Prostate gland (tissue), 2 donors: ENCODE measurements around the gene TET3. TPM values are rescaled to one million over a fixed set of nuclear protein-coding genes. Genes with fewer than 3 reads are reported as not detected.

Experiments used
- DNase-seq: peaks from one replicate; pipeline ENCODE4 v3.0.0-alpha.2; 2019; ENCODE audit warnings: low spot score
- H3K27ac ChIP-seq, 2 donors: fragments of 200-600 bp; sonication (generic); 2 replicates each; pipeline ENCODE4 v1.5.1; 2017 to 2019
- H3K27me3 ChIP-seq: fragments of 200-600 bp; sonication (generic); replicated peaks from 2 replicates; pipeline ENCODE4 v1.5.1; 2019; ENCODE audit not compliant: insufficient read depth
- H3K36me3 ChIP-seq, 2 donors: fragments of 200-600 bp; sonication (generic); 1 replicate in 1 of 2; 2 replicates in 1 of 2; pipeline versions ENCODE4 v1.5.1 to v1.8.1; 2017 to 2019
- H3K4me1 ChIP-seq: fragments of 200-600 bp; sonication (generic); replicated peaks from 2 replicates; pipeline ENCODE4 v1.5.1; 2019
- H3K4me3 ChIP-seq, 2 donors: fragments of 200-600 bp; sonication (generic); 2 replicates each; pipeline ENCODE4 v1.5.1; 2017 to 2019
- H3K9me3 ChIP-seq: fragments of 200-600 bp; sonication (generic); 2 replicates; pipeline ENCODE4 v1.5.1; 2017
- CTCF ChIP-seq, 4 experiments: fragments of 200-600 bp in 2 of 4; fragments of 450-650 bp in 2 of 4; sonication (generic) in 2 of 4; IDR thresholded peaks; 1 replicate in 3 of 4; 2 replicates in 1 of 4; pipeline ENCODE4 v1.5.1; 2016 to 2019; ENCODE audit warnings: antibody characterized with exemption in 4 of 4, mild to moderate bottlenecking in 2 of 4, moderate library complexity in 2 of 4
- POLR2A ChIP-seq: fragments of 450-650 bp; IDR thresholded peaks from one replicate; pipeline ENCODE4 v1.6.1; 2016; ENCODE audit warnings: antibody characterized with exemption, mild to moderate bottlenecking
- POLR2AphosphoS5 ChIP-seq: sonication (generic); formaldehyde crosslinking; IDR thresholded peaks from one replicate; pipeline ENCODE4 v1.6.1; 2017; ENCODE audit warnings: antibody characterized with exemption
- WGBS: methylation state at CpG from one replicate; pipeline ENCODE4 v1.1.5; 2018; 5-methylcytosine and 5-hydroxymethylcytosine counted together
- intact Hi-C: fragments of 100-400 bp; cut with DNase I; formaldehyde crosslinking; loops from one replicate; pipeline ENCODE4 v1.14.2; 2022
- total RNA-seq, 2 donors: library from RNA; depleted of rRNA; stranded (reverse); fragments of >200 nt; gene quantifications; one replicate each; pipeline ENCODE4 v1.1.0, GENCODE V29; 2016

The TET3 gene
- 10 to 100 TPM; 12.8 to 13.8 TPM for total RNA-seq

GRCh38 chr2:73984203-73984921 is at the start of gene TET3:
Gene TET3, plus strand, starts transcription at chr2:73984910. Its CDS starts 1,494 bp downstream, at chr2:73986404.
- H3K27ac ChIP-seq = peak within 1 kb of the TSS; percentile 95 to 97
- intact Hi-C loops = no loop called here
- H3K27me3 ChIP-seq = no peaks in the 10 kb centered on the region
- no peaks in the 10 kb centered on the region for H3K9me3 ChIP-seq
- H3K4me3 ChIP-seq = peak within 1 kb of the TSS; percentile 51 to 66
- no peaks in the 10 kb centered on the region for H3K36me3 ChIP-seq
- no peak for TF ChIP-seq POLR2A
- no peak for TF ChIP-seq CTCF (IDR thresholded peaks at IDR 0.05)
- TF ChIP-seq POLR2AphosphoS5 = no peak
- peak; percentile 59 for DNase-seq
- 1% methylated on average over 64 of the region's 85 CpGs for WGBS
- peaks cover 25% of the 10 kb centered on the region for H3K4me1 ChIP-seq

GRCh38 chr2:73935641-73936040 is 49.1 kb upstream of the TET3 start:
- Histone ChIP-seq H3K4me3 (no peak overlapping the region), H3K9me3 (no peaks in the 10 kb centered on the region), H3K4me1 (no peaks in the 10 kb centered on the region), H3K27ac (no peak overlapping the region), H3K27me3 (no peaks in the 10 kb centered on the region), H3K36me3 (no peaks in the 10 kb centered on the region)
- no peak for DNase-seq
- intact Hi-C loops = loop anchor here (5.0 kb wide), 1 partner anchor 62 kb away; no protein-coding TSS in a partner anchor
- TF ChIP-seq POLR2AphosphoS5 (no peak), POLR2A (no peak), CTCF (IDR thresholded peaks at IDR 0.05) (no peak)

- no peaks in the 10 kb centered on the region for H3K27me3 ChIP-seq
- no peaks in the 10 kb centered on the region for H3K9me3 ChIP-seq
- no peak for DNase-seq
- H3K27ac ChIP-seq = no peak overlapping the region
- no peaks in the 10 kb centered on the region for H3K36me3 ChIP-seq
- WGBS = 85% methylated on average over 4 of the region's 4 CpGs
- H3K4me3 ChIP-seq = no peak overlapping the region
- intact Hi-C loops = loop anchor here (5.0 kb wide), 1 partner anchor 60 kb away; no protein-coding TSS in a partner anchor
- H3K4me1 ChIP-seq = no peaks in the 10 kb centered on the region
- TF ChIP-seq POLR2AphosphoS5 (no peak), CTCF (IDR thresholded peaks at IDR 0.05) (no peak), POLR2A (no peak)
Measured at GRCh38 chr2:73937103-73937885, 47.4 kb upstream of the TET3 start.

GRCh38 chr2:73937899-73938298 is 46.8 kb upstream of the TET3 start:
- Histone ChIP-seq H3K4me3 (no peak overlapping the region), H3K9me3 (no peaks in the 10 kb centered on the region), H3K4me1 (no peaks in the 10 kb centered on the region), H3K27me3 (no peaks in the 10 kb centered on the region), H3K27ac (no peak overlapping the region), H3K36me3 (no peaks in the 10 kb centered on the region)
- intact Hi-C loops = loop anchor here (5.0 kb wide), 1 partner anchor 59 kb away; no protein-coding TSS in a partner anchor
- TF ChIP-seq POLR2A (no peak), CTCF (IDR thresholded peaks at IDR 0.05) (no peak), POLR2AphosphoS5 (no peak)
- no peak for DNase-seq
